ENCODE results near the gene PDE5A. TPM values are rescaled to one million over a fixed set of nuclear protein-coding genes. Genes with fewer than 3 reads are reported as not detected.

Gene PDE5A
- total RNA-seq, 1 experiment from 2014 or later: 114 TPM

- no peak for ATAC-seq
- BruUV-seq (replicated peaks): no TSS peak
- POLR2A ChIA-PET: interaction anchor here (0.6 kb wide), 1 partner anchor 45 kb away, joined by 4 read pairs; no protein-coding TSS in a partner anchor
Observed at GRCh38 chr4:119480331-119480730, 148.3 kb downstream of the PDE5A start.

DNA sequence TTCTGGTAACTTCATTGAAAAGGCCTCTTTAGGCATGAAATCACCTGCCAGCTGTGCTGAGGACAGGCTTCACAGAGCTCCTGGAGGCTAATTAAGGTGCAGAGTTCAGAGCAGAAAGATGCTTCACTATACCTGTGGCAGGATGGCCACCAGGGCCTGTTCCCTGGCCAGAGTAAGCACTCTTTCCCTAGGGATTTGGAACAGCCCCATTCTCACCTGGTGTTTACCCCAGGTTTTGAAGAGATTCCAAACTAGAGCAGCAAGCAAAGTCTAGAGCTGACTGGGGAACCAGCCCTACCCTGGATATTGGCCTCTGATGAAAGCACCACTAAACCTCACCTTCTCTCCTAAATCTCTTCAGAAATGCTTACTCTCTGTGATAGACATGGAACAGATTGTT lies 148.8 kb downstream of the PDE5A start:
- no peaks in the 10 kb centered on the region for H3K4me1 ChIP-seq (ENCODE audit: control insufficient read depth, insufficient read depth, low read length)
- H3K4me3 ChIP-seq (ENCODE audit: low read depth in 2 of 2, low read length in 2 of 2): no peak overlapping the region
- no peaks in the 10 kb centered on the region for H3K9me3 ChIP-seq (ENCODE audit: control insufficient read depth, insufficient read depth, low read depth, low read length)
- H3K36me3 ChIP-seq (ENCODE audit: control insufficient read depth, insufficient read depth, low read length): 0 out of 2 replicates have a peak, but pooled peaks cover 2% of the 10 kb centered on the region
- DNase-seq (ENCODE audit: low read depth, low spot score) (no peak), ATAC-seq (no peak)
- in situ Hi-C loops (cut with HindIII; ENCODE audit: low pct_unique_long_range_greater_than_20kb, low sequenced_read_pairs): no loop called here
- intact Hi-C loops (cut with micrococcal nuclease; ENCODE audit: unreplicated experiment): loop anchor here (10.0 kb wide), 1 partner anchor 495 kb away; no protein-coding TSS in a partner anchor
- CTCF ChIA-PET: no interaction called here
- H3K27me3 ChIP-seq (ENCODE audit: control insufficient read depth, insufficient read depth, low read length): no peaks in the 10 kb centered on the region
- TF ChIP-seq SIN3A (IDR thresholded peaks at IDR 0.05; ENCODE audit: borderline replicate concordance, insufficient read depth, low read depth, low read length): no peak
- no peak overlapping the region for H3K27ac ChIP-seq (ENCODE audit: low read length)
- POLR2A ChIA-PET: interaction anchor here (0.6 kb wide), 1 partner anchor 45 kb away, joined by 4 read pairs; no protein-coding TSS in a partner anchor
- no TSS peak for BruUV-seq (replicated peaks)

More at GRCh38 chr4:119480331-119480730, 148.3 kb downstream of the PDE5A start:
- intact Hi-C loops (cut with micrococcal nuclease; ENCODE audit: unreplicated experiment): loop anchor here (10.0 kb wide), 1 partner anchor 496 kb away; no protein-coding TSS in a partner anchor
- no peak for DNase-seq (ENCODE audit: low read depth, low spot score)
- no peak overlapping the region for H3K27ac ChIP-seq (ENCODE audit: low read length)
- in situ Hi-C loops (cut with HindIII; ENCODE audit: low pct_unique_long_range_greater_than_20kb, low sequenced_read_pairs): no loop called here
- CTCF ChIA-PET: no interaction called here
- H3K4me3 ChIP-seq (ENCODE audit: low read depth in 2 of 2, low read length in 2 of 2): no peak overlapping the region
- H3K27me3 ChIP-seq (ENCODE audit: control insufficient read depth, insufficient read depth, low read length): no peaks in the 10 kb centered on the region
- 0 out of 2 replicates have a peak, but pooled peaks cover 2% of the 10 kb centered on the region for H3K36me3 ChIP-seq (ENCODE audit: control insufficient read depth, insufficient read depth, low read length)
- TF ChIP-seq CTCF (IDR thresholded peaks at IDR 0.05): no peak
- TF ChIP-seq POLR2AphosphoS5 (IDR thresholded peaks at IDR 0.05; ENCODE audit: low read depth, low read length): no peak
- no peak for TF ChIP-seq REST (IDR thresholded peaks at IDR 0.05; ENCODE audit: insufficient read depth in 1 of 2, low read depth in 2 of 2, low read length in 1 of 2)
- TF ChIP-seq TCF7L2 (IDR thresholded peaks at IDR 0.05; ENCODE audit: low read depth, low read length): no peak
- no peak for TF ChIP-seq SIN3A (IDR thresholded peaks at IDR 0.05; ENCODE audit: borderline replicate concordance, insufficient read depth, low read depth, low read length)
- H3K4me1 ChIP-seq (ENCODE audit: control insufficient read depth, insufficient read depth, low read length): no peaks in the 10 kb centered on the region
- H3K9me3 ChIP-seq (ENCODE audit: control insufficient read depth, insufficient read depth, low read depth, low read length): no peaks in the 10 kb centered on the region

- DNase-seq (ENCODE audit: low read depth, low spot score) (no peak), ATAC-seq (no peak)
- intact Hi-C loops (cut with micrococcal nuclease; ENCODE audit: unreplicated experiment): no loop called here
- no peaks in the 10 kb centered on the region for H3K9me3 ChIP-seq (ENCODE audit: control insufficient read depth, insufficient read depth, low read depth, low read length)
- H3K27me3 ChIP-seq (ENCODE audit: control insufficient read depth, insufficient read depth, low read length): no peaks in the 10 kb centered on the region
- CTCF ChIA-PET: no interaction called here
- in situ Hi-C loops (cut with HindIII; ENCODE audit: low pct_unique_long_range_greater_than_20kb, low sequenced_read_pairs): no loop called here
- no TSS peak for BruUV-seq (replicated peaks)
- H3K27ac ChIP-seq (ENCODE audit: low read length): no peak overlapping the region
- 0 out of 2 replicates have a peak, but pooled peaks cover 2% of the 10 kb centered on the region for H3K36me3 ChIP-seq (ENCODE audit: control insufficient read depth, insufficient read depth, low read length)
- POLR2A ChIA-PET: interaction anchor here (0.6 kb wide), 1 partner anchor 46 kb away, joined by 4 read pairs; no protein-coding TSS in a partner anchor
- H3K4me1 ChIP-seq (ENCODE audit: control insufficient read depth, insufficient read depth, low read length): no peaks in the 10 kb centered on the region
- H3K4me3 ChIP-seq (ENCODE audit: low read depth in 2 of 2, low read length in 2 of 2): no peak overlapping the region
- TF ChIP-seq REST (IDR thresholded peaks at IDR 0.05; ENCODE audit: insufficient read depth in 1 of 2, low read depth in 2 of 2, low read length in 1 of 2): no peak
- TF ChIP-seq TCF7L2 (IDR thresholded peaks at IDR 0.05; ENCODE audit: low read depth, low read length): no peak
- TF ChIP-seq CTCF (IDR thresholded peaks at IDR 0.05): no peak
- no peak for TF ChIP-seq POLR2AphosphoS5 (IDR thresholded peaks at IDR 0.05; ENCODE audit: low read depth, low read length)
- no peak for TF ChIP-seq SIN3A (IDR thresholded peaks at IDR 0.05; ENCODE audit: borderline replicate concordance, insufficient read depth, low read depth, low read length)
Observed at GRCh38 chr4:119479180-119479808, 149.3 kb downstream of the PDE5A start.
